HG03280 (cell line): ENCODE measurements around the gene NEAT1.
"Not testable (repeated sequence)": the region's sequence is repeated elsewhere in the genome, so short reads cannot be mapped to it uniquely, and the experiment has no call there.

Experiments used
- ATAC-seq: cut with Tn5 transposase; IDR thresholded peaks from one replicate; pipeline ENCODE4 v1.9.1; 2021; ENCODE audit warnings: mild to moderate bottlenecking, moderate library complexity; ENCODE audit not compliant: unreplicated experiment

The NEAT1 gene

DNA sequence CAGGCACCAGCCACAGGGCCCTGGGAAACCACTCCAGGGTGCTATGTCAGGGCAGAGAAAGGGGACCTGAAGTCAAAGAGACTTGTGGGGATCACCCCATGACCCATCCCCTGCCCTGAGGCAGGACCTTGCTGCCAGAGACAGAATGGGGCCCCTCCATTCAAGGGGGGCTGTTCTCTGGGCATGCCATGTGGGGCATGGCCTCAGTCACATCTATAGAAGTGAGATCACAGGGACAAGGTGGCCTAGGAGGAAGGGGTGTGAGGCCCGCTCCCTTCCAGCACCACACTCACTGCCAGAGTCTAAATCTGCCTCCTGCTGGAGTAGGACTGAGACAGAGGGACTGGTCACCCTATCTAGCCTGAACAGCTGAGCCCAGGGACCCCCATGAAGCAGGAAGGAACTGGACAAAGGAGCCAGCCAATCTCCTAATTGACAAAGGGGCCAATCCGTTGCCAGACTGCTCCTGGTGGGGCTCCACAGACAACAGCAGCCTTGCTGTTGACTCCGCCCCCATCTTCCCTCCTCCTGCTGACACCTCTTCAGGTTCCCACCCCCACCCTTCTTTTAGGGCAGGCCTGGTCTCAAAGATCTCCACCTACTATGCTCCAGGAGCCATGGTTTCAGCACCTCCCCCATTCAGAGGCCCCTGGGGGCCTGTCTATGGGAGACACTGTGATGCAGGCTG, 26.0 kb downstream of the NEAT1 start:
- ATAC-seq: no peak

DNA sequence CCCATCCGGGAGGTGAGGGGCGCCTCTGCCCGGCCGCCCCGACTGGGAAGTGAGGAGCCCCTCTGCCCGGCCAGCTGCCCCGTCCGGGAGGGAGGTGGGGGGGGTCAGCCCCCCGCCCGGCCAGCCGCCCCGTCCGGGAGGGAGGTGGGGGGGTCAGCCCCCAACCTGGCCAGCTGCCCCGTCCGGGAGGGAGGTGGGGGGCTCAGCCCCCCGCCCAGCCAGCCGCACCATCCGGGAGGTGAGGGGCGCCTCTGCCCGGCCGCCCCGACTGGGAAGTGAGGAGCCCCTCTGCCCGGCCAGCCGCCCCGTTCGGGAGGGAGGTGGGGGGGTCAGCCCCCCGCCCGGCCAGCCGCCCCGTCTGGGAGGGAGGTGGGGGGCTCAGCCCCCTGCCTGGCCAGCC, 28.7 kb downstream of the NEAT1 start:
- not testable (repeated sequence) for ATAC-seq

DNA sequence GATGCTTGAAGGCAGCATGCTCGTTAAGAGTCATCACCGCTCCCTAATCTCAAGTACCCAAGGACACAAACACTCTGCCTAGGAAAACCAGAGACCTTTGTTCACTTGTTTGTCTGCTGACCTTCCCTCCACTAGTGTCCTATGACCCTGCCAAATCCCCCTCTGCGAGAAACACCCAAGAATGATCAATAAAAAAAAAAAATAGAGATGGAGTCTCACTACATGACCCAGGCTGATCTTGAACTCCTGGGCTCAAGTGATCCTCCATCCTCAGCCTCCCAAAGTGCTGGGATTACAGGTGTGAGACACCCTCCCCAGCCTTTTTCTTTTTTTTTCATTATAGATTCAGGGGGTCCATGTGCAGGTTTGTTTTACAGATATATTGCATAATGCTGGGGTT, 29.7 kb downstream of the NEAT1 start:
- not testable (repeated sequence) for ATAC-seq

- no peak for ATAC-seq
These were observed 30.4 kb downstream of the NEAT1 start for GRCh38 chr11:65452806-65453490.

GRCh38 chr11:65454311-65454695, 31.7 kb downstream of the NEAT1 start:
- ATAC-seq: no peak

GRCh38 chr11:65454696-65455456, 32.3 kb downstream of the NEAT1 start:
- ATAC-seq: peak; percentile 94

- no peak for ATAC-seq
These were observed 33.8 kb downstream of the NEAT1 start for GRCh38 chr11:65456418-65456817.

DNA sequence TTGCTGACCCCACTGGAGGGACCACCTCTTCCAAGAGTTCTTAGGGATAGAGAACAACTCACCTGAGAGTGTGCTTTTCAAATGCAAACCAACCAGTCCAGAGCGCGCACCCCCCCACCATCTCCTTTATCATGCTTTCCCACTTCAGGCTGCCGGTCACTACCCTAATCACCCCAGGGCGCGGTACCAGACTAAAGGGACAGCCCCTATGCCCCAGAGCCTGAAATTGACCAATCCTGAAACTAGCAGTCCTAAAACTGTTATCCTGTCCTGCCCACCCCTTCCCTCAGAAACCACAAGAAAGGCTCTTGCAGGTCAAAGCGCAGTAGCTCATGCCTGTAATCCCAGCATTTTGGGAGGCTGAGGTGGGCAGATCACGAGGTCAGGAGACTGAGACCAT, 37.0 kb downstream of the NEAT1 start:
- ATAC-seq: no peak

GRCh38 chr11:65465471-65465870, 42.9 kb downstream of the NEAT1 start:
- ATAC-seq: not testable (repeated sequence)

GRCh38 chr11:65467306-65467705, 44.7 kb downstream of the NEAT1 start:
- ATAC-seq: not testable (repeated sequence)

DNA sequence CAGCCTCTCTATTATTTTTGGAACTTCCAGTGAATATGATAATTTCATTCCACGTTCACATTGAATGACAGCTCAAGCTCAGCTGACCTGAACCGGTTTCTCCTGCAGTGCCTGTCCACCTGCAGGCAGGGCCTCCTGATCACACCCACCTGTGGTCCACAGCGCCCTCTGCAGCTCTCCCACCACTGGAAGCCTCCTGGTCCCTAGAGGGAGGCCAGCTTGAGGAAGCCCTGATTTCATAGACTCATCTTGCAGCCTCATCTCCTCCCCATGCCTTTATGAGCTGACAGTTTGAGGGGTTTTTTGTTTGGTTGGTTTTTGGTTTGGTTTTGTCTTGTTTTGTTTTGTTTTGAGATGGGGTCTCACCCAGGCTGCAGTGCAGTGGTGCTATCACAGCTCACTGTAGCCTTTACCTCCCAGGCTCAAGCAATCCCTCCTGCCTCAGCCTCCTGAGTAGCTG, 46.3 kb downstream of the NEAT1 start:
- ATAC-seq: no peak

- ATAC-seq: no peak
These were observed 47.9 kb downstream of the NEAT1 start for GRCh38 chr11:65470433-65471049.

GRCh38 chr11:65471447-65471891, 48.9 kb downstream of the NEAT1 start:
- ATAC-seq: no peak

DNA sequence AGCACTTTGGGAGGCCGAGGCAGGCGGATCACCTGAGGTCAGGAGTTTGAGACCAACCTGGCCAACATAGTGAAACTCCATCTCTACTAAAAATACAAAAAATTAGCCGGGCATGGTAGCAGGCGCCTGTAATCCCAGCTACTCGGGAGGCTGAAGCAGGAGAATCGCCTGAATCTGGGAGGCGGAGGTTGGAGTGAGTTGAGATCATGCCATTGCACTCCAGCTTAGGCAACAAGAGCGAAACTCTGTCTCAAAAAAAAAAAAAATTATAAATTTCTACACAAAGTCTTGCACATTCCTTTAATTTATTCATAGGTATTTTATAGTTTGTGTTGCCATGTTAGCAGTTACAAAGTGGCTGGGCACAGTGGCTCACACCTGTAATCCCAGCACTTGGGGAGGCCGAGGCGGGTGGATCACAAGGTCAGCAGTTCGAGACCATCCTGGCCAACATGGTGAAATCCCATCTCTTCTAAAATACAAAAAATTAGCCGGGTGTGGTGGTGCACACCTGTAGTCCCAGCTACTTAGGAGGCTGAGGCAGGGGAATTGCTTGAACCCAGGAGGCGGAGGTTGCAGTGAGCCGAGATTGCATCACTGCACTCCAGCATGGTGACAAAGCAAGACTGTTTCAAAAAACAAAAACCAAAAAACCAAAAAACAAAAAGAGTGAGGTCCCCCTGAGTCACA, 50.1 kb downstream of the NEAT1 start:
- not testable (repeated sequence) for ATAC-seq

DNA sequence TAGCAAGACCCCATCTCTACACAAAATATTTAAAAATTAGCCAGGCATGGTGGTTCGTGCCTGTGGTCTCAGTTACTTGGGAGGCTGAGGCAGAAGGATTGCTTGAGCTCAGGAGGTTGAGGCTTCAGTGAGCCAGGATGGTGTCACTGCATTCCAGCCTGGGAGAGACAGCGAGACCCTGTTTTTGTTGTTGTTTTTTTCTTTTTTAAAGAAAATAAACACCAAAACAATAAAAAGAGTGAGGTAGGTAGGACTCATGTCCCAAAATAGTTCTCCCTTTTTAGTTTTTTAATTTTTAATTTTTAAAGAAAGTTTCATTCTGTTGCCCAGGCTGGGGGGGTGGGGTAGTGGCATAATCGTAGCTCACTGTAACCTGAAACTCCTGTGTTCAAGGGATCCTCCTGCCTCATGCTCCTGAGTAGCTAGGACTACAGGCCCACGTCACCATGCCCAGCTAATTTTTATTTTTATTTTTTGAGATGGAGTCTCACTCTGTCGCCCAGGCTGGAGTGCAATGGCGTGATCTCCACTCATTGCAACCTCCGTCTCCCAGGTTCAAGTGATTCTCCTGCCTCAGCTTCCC, 50.8 kb downstream of the NEAT1 start:
- ATAC-seq: no peak

DNA sequence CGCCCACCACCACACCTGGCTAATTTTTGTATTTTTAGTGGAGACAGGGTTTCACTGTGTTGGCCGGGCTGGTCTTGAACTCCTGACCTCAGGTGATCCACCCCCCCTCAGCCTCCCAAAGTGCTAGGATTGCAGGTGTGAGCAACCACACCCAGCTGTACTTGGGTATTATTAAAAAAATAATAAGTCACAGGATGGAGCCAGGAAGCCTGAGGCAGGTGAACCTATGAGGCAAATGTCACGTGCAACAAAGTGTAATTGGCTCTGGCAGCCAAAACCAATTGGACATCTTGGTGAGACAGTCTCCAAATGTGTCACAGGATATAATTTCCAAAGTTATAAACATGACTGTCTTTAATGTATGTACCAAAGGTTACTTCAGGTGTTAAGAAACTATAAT, 52.3 kb downstream of the NEAT1 start:
- ATAC-seq: no peak

GRCh38 chr11:65476632-65477148, 54.1 kb downstream of the NEAT1 start:
- ATAC-seq: no peak

DNA sequence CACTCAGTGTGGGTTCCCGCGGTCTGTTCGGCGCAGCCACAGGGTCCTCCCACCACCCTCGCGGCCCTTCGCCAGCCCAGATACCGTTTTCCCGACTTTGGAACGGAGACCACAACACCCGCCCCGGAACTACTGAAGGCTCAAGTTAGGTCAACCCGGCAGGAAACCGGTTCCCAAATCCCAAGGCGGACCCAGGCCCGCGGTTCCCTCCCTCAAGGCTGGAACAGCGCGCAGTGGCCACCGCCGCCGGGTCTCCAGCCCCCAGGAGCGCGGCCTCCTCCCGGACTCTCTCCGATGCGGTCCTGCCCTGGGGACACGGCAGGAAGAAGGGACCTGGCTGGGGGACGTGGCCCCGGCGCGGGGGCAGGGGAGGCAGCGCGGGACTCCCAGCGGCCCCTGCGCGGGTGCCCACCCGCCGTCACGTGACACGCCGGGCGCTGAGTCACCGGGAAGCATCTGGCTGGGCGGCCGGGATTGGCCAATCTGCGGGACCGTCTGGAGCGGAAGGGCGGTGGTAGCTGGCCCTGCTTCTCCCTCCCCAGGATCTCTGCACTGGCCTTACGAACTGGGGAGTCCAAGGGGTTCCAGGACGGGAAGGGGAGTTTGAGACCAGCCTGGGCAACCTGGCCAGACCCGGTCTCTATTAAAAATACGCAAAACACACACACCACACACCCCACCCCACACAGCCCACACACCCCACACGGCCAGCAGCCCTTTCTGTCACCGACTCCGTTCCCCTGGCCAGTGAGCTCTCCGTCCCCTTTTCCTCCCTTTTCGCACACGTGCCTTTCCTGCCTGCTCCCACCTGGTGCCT, 54.8 kb downstream of the NEAT1 start:
- ATAC-seq: peak; percentile 86
